GM10266 (cell line): ENCODE measurements around the gene TUT4.

Experiments
- DNase-seq: peaks from one replicate; pipeline ENCODE4 v3.0.0; 2012; ENCODE audit errors: extremely low spot score
- CTCF ChIP-seq: IDR thresholded peaks from 2 replicates; pipeline ENCODE4 v1.5.1; 2012; ENCODE audit warnings: mild to moderate bottlenecking, low read depth; ENCODE audit not compliant: control insufficient read depth, insufficient read depth; ENCODE audit errors: missing control alignments

The TUT4 gene

GRCh38 chr1:52532247-52532646, 20.6 kb downstream of the TUT4 start:
- DNase-seq: no peak

DNA sequence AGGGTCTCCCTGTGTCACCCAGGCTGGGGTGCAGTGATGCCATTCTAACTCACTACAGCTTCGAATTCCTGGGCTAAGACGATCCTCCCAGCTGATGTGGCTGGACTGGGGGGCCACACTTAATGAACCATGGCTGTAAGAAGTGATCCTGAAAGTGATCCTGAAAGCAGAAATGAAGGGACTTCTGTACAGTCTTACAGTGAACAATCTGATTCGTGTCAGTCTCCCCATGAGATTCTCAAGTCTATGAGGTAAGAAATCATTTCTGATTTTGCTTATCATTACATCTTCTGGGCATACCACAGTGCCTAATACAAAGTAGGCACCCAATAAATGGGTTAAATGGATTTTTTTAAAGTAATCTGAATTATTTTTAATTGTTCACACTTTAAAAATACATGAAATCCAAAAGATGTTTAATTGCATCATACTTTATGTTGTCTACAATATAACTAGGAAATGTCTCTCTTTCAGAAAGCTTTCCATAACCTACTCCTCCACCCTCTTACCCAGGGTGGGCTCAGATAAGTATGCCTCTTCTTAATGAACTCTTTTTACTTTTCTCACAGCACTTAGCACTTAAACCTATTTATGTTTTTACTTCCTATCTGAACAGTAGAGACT, 21.5 kb downstream of the TUT4 start:
- no peak for TF ChIP-seq CTCF
- DNase-seq: no peak

More at GRCh38 chr1:52532247-52532646, 20.6 kb downstream of the TUT4 start:
- no peak for TF ChIP-seq CTCF

DNA sequence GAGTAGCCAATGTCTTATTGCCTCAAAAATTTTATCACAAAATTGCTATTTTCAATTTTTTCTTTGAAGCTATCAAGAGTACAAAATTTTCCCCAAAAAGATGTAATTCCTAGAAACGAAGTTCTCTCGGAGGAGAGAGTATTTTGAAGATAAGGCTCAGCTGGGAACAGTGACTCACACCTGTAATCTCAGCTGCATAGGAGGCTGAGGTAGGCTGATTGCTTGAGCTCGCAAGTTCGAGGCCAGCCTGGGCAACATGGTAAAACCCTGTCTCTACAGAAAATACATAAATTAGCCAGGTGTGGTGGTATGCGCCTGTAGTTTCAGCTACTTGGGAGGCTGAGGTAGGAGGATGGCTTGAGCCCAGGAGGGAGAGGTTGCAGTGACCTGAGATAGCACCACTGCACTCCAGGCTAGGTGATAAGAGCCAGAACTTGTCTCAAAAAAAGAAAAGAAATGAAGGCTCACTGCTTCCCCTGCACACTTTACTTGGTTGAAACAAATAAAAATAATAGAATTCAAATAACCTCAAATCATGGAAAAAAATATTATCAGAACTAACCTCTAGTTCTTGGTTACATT, 22.2 kb downstream of the TUT4 start:
- TF ChIP-seq CTCF: no peak
- DNase-seq: no peak

DNA sequence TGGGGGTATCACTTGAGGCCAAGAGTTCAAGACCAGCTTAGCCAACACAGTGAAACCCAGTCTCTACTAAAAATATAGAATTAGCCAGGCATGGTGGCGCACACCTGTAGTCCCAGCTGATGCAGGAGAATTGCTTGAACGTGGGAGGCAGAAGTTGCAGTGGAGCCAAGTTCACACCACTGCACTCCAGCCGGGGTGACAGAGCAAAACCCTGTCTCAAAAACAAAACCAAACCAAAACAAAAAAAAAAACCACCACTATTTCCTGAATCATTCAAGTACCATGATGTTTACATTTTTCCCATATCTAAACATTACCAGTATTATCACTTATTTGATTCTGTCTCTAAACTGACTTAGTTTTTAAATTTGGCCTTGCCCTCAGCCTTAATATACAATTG, 29.5 kb downstream of the TUT4 start:
- no peak for DNase-seq
- TF ChIP-seq CTCF: no peak

- peak; percentile 44 for DNase-seq
- TF ChIP-seq CTCF: no peak
Measured at GRCh38 chr1:52520148-52520547, 32.7 kb downstream of the TUT4 start.

GRCh38 chr1:52518962-52519361, 33.9 kb downstream of the TUT4 start:
- TF ChIP-seq CTCF: no peak
- DNase-seq: no peak

DNA sequence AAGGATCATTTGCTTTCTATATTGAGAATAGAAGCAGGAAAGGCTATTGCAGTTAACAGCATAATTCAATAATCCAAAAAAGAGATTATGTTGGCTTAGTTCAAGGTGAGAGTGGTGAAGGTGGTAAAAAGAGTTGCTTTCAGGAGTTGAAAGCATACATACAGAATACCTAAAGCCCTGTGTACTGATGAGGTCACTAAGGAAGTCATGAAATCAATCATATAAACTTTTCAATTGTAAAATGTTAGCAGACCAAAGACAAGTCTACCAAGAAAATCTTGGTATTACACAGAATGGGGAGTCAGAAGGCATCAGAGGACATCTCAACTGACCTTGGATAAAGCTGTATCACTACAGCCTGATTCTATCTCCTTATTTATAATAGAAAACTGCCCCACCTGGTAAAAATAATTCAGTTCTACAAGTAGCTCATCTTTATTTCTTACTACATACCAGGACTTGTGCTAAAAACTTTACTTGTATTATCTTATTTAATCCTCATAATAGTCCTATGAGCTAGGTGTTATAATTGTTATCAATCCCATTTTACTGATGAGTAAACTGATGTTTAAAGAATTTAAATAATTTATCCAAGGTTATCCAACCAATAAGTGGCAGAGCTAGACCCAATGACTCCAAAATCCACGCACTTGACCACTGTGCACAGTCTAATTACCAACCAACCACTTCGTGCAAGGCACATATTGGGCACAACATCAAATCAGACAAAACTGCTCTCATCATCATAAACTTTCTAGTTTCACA, 40.9 kb downstream of the TUT4 start:
- TF ChIP-seq CTCF: no peak
- no peak for DNase-seq
